Prostate gland (tissue), 2 donors: ENCODE data around the gene UNK.

Experiments used
- POLR2A ChIP-seq: fragments of 450-650 bp; IDR thresholded peaks from one replicate; pipeline ENCODE4 v1.6.1; 2016; ENCODE audit warnings: antibody characterized with exemption, mild to moderate bottlenecking
- TF ChIP-seq, protein P1 (sequence below), 4 experiments: fragments of 200-600 bp in 2 of 4; fragments of 450-650 bp in 2 of 4; sonication (generic) in 2 of 4; IDR thresholded peaks; 1 replicate in 3 of 4; 2 replicates in 1 of 4; pipeline ENCODE4 v1.5.1; 2016 to 2019; ENCODE audit warnings: antibody characterized with exemption in 4 of 4, mild to moderate bottlenecking in 2 of 4, moderate library complexity in 2 of 4

GRCh38 chr17:75816693-75817092, 32.1 kb downstream of the UNK start:
- TF ChIP-seq, protein P1, sequence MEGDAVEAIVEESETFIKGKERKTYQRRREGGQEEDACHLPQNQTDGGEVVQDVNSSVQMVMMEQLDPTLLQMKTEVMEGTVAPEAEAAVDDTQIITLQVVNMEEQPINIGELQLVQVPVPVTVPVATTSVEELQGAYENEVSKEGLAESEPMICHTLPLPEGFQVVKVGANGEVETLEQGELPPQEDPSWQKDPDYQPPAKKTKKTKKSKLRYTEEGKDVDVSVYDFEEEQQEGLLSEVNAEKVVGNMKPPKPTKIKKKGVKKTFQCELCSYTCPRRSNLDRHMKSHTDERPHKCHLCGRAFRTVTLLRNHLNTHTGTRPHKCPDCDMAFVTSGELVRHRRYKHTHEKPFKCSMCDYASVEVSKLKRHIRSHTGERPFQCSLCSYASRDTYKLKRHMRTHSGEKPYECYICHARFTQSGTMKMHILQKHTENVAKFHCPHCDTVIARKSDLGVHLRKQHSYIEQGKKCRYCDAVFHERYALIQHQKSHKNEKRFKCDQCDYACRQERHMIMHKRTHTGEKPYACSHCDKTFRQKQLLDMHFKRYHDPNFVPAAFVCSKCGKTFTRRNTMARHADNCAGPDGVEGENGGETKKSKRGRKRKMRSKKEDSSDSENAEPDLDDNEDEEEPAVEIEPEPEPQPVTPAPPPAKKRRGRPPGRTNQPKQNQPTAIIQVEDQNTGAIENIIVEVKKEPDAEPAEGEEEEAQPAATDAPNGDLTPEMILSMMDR (IDR thresholded peaks at IDR 0.05) = no peak
- no peak for TF ChIP-seq POLR2A
